Esophagus squamous epithelium (tissue), 4 donors: ENCODE data around the gene CFAP77.

ENCODE experiments used
- CTCF ChIP-seq, 6 experiments: fragments of 450-650 bp in 4 of 6; fragments of 200-600 bp in 2 of 6; sonication (generic) in 2 of 6; IDR thresholded peaks; one replicate each; pipeline ENCODE4 v1.5.1; 2016 to 2019; ENCODE audit warnings: antibody characterized with exemption in 6 of 6, mild to moderate bottlenecking in 4 of 6, moderate library complexity in 4 of 6
- POLR2A ChIP-seq, 4 donors: fragments of 450-650 bp; IDR thresholded peaks; one replicate each; pipeline ENCODE4 v1.6.1; 2017; ENCODE audit warnings: antibody characterized with exemption in 4 of 4, mild to moderate bottlenecking in 4 of 4, moderate library complexity in 3 of 4

- TF ChIP-seq CTCF (IDR thresholded peaks at IDR 0.05) (no peak), POLR2A (IDR thresholded peaks at IDR 0.05) (no peak)
Observed at GRCh38 chr9:132518626-132519025, 108.6 kb downstream of the CFAP77 start.
